GM23338 (cell line): ENCODE data around the gene TSPO2. TPM values are rescaled to one million over a fixed set of nuclear protein-coding genes. Genes with fewer than 3 reads are reported as not detected.

Experiments used
- ATAC-seq: fragments of 200-7000 bp; cut with Tn5 transposase; 3 replicates; pipeline ENCODE4 v1.9.1; 2020
- DNase-seq: peaks from one replicate; pipeline ENCODE4 v3.0.0-alpha.2; 2015; ENCODE audit warnings: low spot score
- H2AFZ ChIP-seq: fragments of 200-600 bp; sonication (generic); 2 replicates; pipeline ENCODE4 v1.8.0; 2016; ENCODE audit warnings: antibody characterized with exemption, mild to moderate bottlenecking, moderate library complexity
- H3F3A ChIP-seq: fragments of 200-600 bp; sonication (generic); replicated peaks from 2 replicates; pipeline ENCODE4 v1.8.0; 2017; ENCODE audit warnings: antibody characterized with exemption, mixed run types, low read depth
- H3K27ac ChIP-seq: fragments of 200-600 bp; sonication (generic); 2 replicates; pipeline ENCODE4 v1.6.1; 2016; ENCODE audit warnings: low read depth
- H3K27me3 ChIP-seq: fragments of 200-600 bp; sonication (generic); 2 replicates; pipeline ENCODE4 v1.8.0; 2016; ENCODE audit warnings: mild to moderate bottlenecking, mixed run types, moderate library complexity; ENCODE audit not compliant: insufficient read depth
- H3K36me3 ChIP-seq: fragments of 200-600 bp; sonication (generic); 2 replicates; pipeline ENCODE4 v1.8.0; 2016; ENCODE audit warnings: mild to moderate bottlenecking; ENCODE audit not compliant: insufficient read depth
- H3K4me1 ChIP-seq: fragments of 200-600 bp; sonication (generic); 2 replicates; pipeline ENCODE4 v1.8.0; 2016; ENCODE audit warnings: mild to moderate bottlenecking, moderate library complexity; ENCODE audit not compliant: insufficient read depth
- H3K4me2 ChIP-seq: fragments of 200-600 bp; sonication (generic); 2 replicates; pipeline ENCODE4 v1.7.1; 2017; ENCODE audit warnings: mixed run types
- H3K4me3 ChIP-seq: fragments of 200-600 bp; sonication (generic); 2 replicates; pipeline ENCODE4 v1.6.1; 2016; ENCODE audit warnings: mixed run types
- H3K79me2 ChIP-seq: fragments of 200-600 bp; sonication (generic); replicated peaks from 2 replicates; pipeline ENCODE4 v1.8.0; 2017; ENCODE audit warnings: mild to moderate bottlenecking; ENCODE audit not compliant: insufficient read depth
- H3K9me2 ChIP-seq: fragments of 200-600 bp; sonication (generic); 2 replicates; pipeline ENCODE4 v1.8.0; 2017; ENCODE audit not compliant: insufficient read depth
- H4K20me1 ChIP-seq: fragments of 200-600 bp; sonication (generic); replicated peaks from 2 replicates; pipeline ENCODE4 v1.8.0; 2017; ENCODE audit warnings: mild to moderate bottlenecking; ENCODE audit not compliant: insufficient read depth
- H3K27ac Mint-ChIP-seq: 2 replicates; pipeline ENCODE4 v1.8.0; 2020; ENCODE audit warnings: inconsistent platforms, mild to moderate bottlenecking, moderate library complexity, mixed read lengths
- H3K27me3 Mint-ChIP-seq: 3 replicates; pipeline ENCODE4 v1.8.0; 2022; ENCODE audit warnings: low read depth, mild to moderate bottlenecking, moderate library complexity, mixed read lengths, inconsistent platforms; ENCODE audit not compliant: insufficient read depth, poor library complexity
- H3K36me3 Mint-ChIP-seq: 3 replicates; pipeline ENCODE4 v1.8.0; 2021; ENCODE audit warnings: low read depth, mild to moderate bottlenecking, inconsistent platforms, moderate library complexity, mixed read lengths
- H3K4me1 Mint-ChIP-seq: 3 replicates; pipeline ENCODE4 v1.8.0; 2020; ENCODE audit warnings: mild to moderate bottlenecking, inconsistent platforms, mixed read lengths
- H3K4me3 Mint-ChIP-seq: 3 replicates; pipeline ENCODE4 v1.8.0; 2021; ENCODE audit warnings: moderate library complexity, mild to moderate bottlenecking, inconsistent platforms, mixed read lengths
- H3K9me3 Mint-ChIP-seq: 3 replicates; pipeline ENCODE4 v1.8.0; 2020; ENCODE audit warnings: moderate library complexity, mild to moderate bottlenecking, inconsistent platforms, mixed read lengths
- CREB1 ChIP-seq: fragments of 250-450 bp; sonication (Bioruptor Pico); IDR thresholded peaks from 2 replicates; pipeline ENCODE4 v1.5.0; 2020; ENCODE audit warnings: low read depth, mild to moderate bottlenecking, moderate library complexity
- CTCF ChIP-seq, 2 experiments: fragments of 200-600 bp in 1 of 2; sonication (generic) in 1 of 2; conservative IDR thresholded peaks; 2 replicates each; pipeline versions ENCODE4 v1.5.1 to v1.6.1; 2016 to 2017; ENCODE audit warnings: antibody characterized with exemption in 2 of 2, low read depth in 2 of 2, mild to moderate bottlenecking in 2 of 2, moderate library complexity in 1 of 2
- EZH2 ChIP-seq: fragments of 200-600 bp; sonication (generic); IDR thresholded peaks from one replicate; pipeline ENCODE4 v1.8.0; 2017; ENCODE audit warnings: antibody characterized with exemption, mild to moderate bottlenecking, low read depth; ENCODE audit not compliant: unreplicated experiment
- EZH2phosphoT487 ChIP-seq: fragments of 200-600 bp; sonication (generic); IDR thresholded peaks from one replicate; pipeline ENCODE4 v1.8.1; 2018; ENCODE audit warnings: antibody characterized with exemption; ENCODE audit not compliant: unreplicated experiment
- JUNB ChIP-seq: IDR thresholded peaks from one replicate; pipeline ENCODE4 v1.6.1; 2016; ENCODE audit warnings: antibody characterized with exemption; ENCODE audit not compliant: unreplicated experiment
- NANOG ChIP-seq: IDR thresholded peaks from 2 replicates; pipeline ENCODE4 v1.6.1; 2016; ENCODE audit warnings: antibody characterized with exemption, borderline replicate concordance
- REST ChIP-seq: IDR thresholded peaks from one replicate; pipeline ENCODE4 v1.6.1; 2018; ENCODE audit warnings: antibody characterized with exemption; ENCODE audit not compliant: unreplicated experiment
- STAT1 ChIP-seq: IDR thresholded peaks from one replicate; pipeline ENCODE4 v1.6.1; 2016; ENCODE audit warnings: antibody characterized with exemption; ENCODE audit not compliant: unreplicated experiment
- ZNF331 ChIP-seq: fragments of 250-450 bp; sonication (Bioruptor Pico); IDR thresholded peaks from 2 replicates; pipeline ENCODE4 v1.5.0; 2020; ENCODE audit warnings: low read depth, mild to moderate bottlenecking, moderate library complexity
- polyA plus RNA-seq: library from polyadenylated mRNA; unstranded; fragments of >200 nt; fragmentation: Nextera tagmentation; extraction: Ambion mirVana; gene quantifications from 2 replicates; pipeline ENCODE4 v1.2.1, GENCODE V29; 2016
- total RNA-seq: library from RNA; depleted of rRNA; stranded (reverse); fragments of >200 nt; shearing (Covaris generic); gene quantifications from 2 replicates; pipeline ENCODE4 v1.2.3, GENCODE V29; 2014
- TF ChIP-seq, protein P1 (sequence below): IDR thresholded peaks from 2 replicates; pipeline ENCODE4 v1.6.1; 2016; ENCODE audit warnings: antibody characterized with exemption

The TSPO2 gene
- total and polyA plus RNA-seq, 2 experiments from 2014 or later, result 0.31 TPM; not detected in 1

DNA sequence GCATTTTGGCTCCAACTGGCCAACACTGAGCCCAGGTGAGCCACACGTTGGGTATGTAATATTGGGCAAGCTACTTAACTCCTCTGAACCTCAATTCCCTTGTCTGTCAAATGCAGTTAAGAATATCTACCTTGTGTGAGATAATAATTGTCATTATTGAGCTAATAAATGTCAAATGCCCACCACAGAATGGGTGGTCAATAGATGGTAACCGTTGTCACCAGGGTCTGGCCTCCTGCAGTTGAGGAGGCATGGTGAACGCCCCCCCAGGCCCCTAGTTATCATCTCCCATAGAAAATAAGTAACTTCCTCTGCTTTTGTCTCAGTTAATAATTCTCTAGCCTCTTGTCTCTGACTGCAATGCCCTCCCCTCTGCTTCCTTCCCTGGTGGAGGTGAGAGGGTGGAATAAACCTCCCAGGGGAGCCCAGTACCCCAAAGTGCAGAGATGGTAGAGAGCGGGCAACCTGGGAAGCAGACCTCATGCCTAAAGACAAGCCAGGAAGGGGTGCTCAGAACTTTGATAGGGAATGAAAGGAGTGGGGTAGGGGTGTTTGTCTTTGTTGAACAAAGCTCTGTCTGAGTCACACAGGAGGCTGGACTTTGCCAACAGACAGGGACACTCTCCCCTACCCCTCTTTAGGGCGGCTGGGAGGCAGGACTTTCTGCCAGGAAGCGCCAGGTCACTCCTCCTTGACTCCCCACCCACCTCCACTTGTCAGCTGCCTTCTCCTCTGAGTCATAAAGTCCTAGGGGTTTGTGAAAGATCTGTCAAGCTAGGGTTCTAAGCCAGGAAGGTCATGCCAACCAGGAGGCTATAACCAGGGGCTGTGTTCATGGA is 1.9 kb upstream of the TSPO2 start:
- Histone ChIP-seq H2AFZ (no peak overlapping the region), H3K9me2 (no peaks in the 10 kb centered on the region), H3K4me1 (no peaks in the 10 kb centered on the region; the same call in 1 of the 2 replicates), H3F3A (no peaks in the 10 kb centered on the region), H3K79me2 (no peaks in the 10 kb centered on the region), H4K20me1 (no peaks in the 10 kb centered on the region), H3K27ac (no peak overlapping the region), H3K4me3 (no peak overlapping the region), H3K36me3 (no peaks in the 10 kb centered on the region; the same call in 1 of the 2 replicates), H3K4me2 (no peak overlapping the region), H3K27me3 (no peaks in the 10 kb centered on the region)
- ATAC-seq, result no peak
- Mint-ChIP-seq H3K4me1 (peaks cover 13% of the 10 kb centered on the region), H3K9me3 (no peaks in the 10 kb centered on the region), H3K36me3 (no peaks in the 10 kb centered on the region), H3K27ac (no peak overlapping the region), H3K27me3 (peaks cover 5% of the 10 kb centered on the region), H3K4me3 (no peak overlapping the region)
- no peak for DNase-seq
- no peak for TF ChIP-seq REST
- TF ChIP-seq ZNF331 (CRISPR knock-in tag), result no peak
- TF ChIP-seq CREB1 (CRISPR knock-in tag), result no peak
- no peak for TF ChIP-seq STAT1

GRCh38 chr6:41040940-41041536 is 1.2 kb upstream of the TSPO2 start:
- Histone ChIP-seq H4K20me1 (no peaks in the 10 kb centered on the region), H3F3A (no peaks in the 10 kb centered on the region), H3K4me1 (no peaks in the 10 kb centered on the region; the same call in 1 of the 2 replicates), H3K79me2 (no peaks in the 10 kb centered on the region), H3K4me3 (no peak overlapping the region), H3K36me3 (no peaks in the 10 kb centered on the region; the same call in 1 of the 2 replicates), H3K4me2 (no peak overlapping the region), H3K27me3 (no peaks in the 10 kb centered on the region), H3K27ac (no peak overlapping the region), H3K9me2 (no peaks in the 10 kb centered on the region), H2AFZ (no peak overlapping the region)
- no peak for DNase-seq
- Mint-ChIP-seq H3K4me3 (no peak overlapping the region), H3K4me1 (peaks cover 13% of the 10 kb centered on the region), H3K36me3 (no peaks in the 10 kb centered on the region), H3K27ac (no peak overlapping the region), H3K27me3 (peaks cover 5% of the 10 kb centered on the region), H3K9me3 (no peaks in the 10 kb centered on the region)
- no peak for ATAC-seq
- TF ChIP-seq NANOG, result no peak
- TF ChIP-seq JUNB, result no peak
- TF ChIP-seq, protein P1, sequence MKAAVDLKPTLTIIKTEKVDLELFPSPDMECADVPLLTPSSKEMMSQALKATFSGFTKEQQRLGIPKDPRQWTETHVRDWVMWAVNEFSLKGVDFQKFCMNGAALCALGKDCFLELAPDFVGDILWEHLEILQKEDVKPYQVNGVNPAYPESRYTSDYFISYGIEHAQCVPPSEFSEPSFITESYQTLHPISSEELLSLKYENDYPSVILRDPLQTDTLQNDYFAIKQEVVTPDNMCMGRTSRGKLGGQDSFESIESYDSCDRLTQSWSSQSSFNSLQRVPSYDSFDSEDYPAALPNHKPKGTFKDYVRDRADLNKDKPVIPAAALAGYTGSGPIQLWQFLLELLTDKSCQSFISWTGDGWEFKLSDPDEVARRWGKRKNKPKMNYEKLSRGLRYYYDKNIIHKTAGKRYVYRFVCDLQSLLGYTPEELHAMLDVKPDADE, result no peak
- TF ChIP-seq REST, result no peak
- no peak for TF ChIP-seq EZH2phosphoT487
- TF ChIP-seq CTCF (conservative IDR thresholded peaks at IDR 0.05; ENCODE audit: low read depth in 2 of 2), result no peak
- no peak for TF ChIP-seq EZH2
- TF ChIP-seq STAT1, result no peak
